HuH-7.5 (cell line): Measurements from ENCODE around the gene MTHFSD.

Experiments used
- DNase-seq: peaks from one replicate; pipeline ENCODE4 v3.0.0; 2011; ENCODE audit warnings: low spot score

The MTHFSD gene

DNA sequence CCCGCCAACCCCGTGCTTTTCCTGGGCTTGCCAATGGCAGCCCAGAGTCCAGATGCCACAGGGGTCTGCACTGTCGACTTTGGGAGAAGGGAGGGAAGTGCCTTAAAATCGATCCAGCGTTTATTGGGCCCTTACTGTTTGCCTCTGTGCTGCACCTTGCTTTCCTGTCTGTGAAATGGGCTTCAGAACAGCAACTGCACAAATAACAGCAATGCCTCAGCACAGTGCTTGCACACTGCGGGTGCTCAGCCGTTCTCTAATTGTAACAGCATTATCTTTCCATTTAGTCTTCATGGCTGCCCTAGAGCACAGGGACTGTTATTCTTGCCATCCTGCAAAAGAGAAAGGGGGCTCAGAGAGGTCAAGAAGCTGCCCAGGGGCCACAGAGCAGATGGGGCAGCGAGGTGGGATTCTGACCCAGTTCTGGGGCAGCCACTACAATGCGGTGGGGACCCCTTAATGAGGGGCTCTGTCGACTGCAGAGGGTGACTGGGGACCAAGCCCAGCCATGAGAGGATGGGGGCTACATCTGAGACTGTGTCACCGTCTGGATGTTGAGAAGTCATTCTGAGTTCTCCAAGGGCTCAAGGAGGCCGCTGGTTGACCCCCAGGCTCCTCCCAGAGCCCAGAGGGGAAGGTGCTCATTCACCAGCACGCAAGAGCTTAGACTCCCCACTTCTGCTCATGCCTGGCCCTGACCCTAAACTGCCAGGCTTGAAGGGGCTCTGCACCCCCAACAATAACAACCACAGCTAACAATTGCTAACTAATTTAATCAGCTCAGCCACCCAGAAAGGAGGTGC, 54.1 kb downstream of the MTHFSD start:
- no peak for DNase-seq

DNA sequence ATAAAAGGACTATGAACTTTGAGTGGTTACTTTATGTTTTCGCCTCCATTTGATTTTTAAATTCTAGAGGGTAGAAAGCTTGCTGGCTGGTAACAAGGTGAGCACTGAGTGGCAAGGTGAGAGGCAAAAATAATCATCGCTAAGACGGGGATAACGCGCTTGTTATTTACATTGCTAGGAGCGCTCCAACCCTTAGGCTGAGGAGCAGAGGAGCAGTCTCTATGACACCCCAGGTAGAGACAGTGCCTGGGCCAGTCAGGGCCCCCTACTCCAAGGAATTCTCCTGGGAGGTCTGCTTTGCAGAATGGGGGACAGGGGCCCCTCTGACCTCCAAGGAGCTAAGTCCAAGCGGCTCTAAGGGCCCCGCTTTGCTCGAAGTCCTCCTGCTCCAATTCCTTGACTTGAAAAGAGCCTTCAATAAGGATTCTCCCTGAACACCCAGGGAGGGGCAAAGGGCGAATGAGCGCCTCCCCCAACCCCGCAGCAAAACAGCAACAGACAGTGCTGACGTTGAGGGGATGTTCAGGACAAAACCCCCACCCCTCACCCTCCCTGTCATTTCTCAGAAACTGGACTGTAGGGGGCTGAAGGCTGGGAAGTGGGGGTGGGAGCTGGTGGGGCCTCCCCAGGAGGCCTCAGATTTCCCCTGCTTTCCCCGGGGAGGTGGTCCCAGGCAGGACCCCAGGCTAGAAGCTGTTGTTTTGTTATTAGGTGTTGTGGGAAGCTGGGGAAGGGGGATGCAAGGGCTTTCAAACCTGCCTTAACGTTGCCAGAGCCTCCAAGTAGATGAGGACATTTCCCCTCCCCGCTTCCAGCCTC, 54.9 kb downstream of the MTHFSD start:
- DNase-seq, result no peak

DNA sequence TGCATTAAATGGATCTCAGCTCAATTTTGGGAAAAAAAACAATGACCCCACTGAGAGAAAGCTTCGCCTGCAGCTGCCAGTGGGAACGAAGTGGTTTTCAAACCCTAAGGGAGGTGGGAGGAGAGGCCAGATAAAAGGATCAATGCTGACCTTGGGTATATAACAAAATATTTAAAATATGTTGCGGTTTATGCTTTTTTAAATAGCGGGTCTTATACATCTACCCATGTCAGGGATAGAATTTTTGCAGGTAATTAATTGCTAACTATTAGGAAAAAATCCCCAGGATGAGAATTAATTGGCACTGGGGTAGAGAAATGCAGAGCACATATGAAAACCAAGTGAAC, 55.6 kb downstream of the MTHFSD start:
- DNase-seq, result no peak

DNA sequence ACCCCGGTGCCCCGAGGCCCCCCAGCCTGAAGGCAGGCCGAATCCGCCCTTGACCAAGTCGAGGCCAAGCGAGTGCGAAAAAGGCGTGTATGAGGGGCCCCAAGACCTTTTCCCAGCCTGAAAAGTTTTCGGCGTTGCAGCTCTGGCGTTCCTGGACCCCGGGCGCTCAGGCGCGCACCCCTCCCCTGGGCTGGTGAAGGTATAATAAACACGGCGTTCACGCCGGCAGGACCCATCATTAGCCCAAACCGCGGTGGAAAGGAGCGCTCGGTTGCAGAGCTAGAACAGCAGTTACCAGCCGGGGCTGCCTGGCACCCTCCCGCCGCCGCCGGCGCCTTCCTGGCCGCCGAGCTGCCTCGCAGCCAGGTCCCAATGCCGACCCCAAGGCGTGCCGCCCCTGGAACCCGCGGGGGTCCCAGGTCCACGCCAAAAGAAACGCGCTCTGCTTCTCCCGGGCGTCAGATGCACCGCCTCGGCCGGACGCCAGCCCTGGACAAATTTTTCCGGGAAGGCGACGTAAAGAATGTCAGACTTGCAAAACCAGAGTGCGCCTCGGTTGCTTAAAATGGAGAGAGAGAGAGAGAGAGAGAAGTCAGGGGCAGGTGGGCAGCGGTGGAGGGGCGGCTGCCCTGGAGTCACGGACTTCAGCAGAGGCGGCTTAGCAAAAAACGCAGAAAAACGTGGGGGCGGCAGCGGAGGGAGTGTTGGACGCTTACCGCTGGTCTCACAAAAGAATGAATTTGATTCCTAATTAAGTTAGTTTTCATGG, 56.2 kb downstream of the MTHFSD start:
- no peak for DNase-seq

DNA sequence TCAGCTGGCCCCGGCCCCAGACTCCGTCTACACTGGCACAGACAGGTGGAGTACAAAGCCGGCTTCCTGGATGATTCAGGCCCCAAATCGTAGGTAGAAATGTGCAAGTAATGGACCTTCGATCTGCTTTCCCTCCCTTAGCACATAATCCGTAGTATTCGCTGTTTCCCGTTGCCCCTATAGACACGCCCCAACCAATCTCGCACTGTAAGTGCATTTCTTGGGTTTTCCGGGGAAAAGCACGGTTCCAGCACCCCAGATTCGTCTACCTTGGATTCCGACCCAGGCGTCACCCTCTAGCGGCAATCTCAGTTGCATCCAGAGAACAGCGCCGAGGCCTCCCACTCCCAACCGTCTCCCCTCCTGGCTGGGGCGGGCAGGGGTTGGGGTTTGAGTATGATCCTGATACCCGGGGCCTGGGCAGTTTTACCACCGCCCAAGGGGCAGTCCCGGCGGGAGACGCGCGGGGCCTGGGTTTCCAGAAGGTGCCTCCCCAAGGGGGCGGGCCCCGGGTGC, 56.8 kb downstream of the MTHFSD start:
- DNase-seq, result no peak

DNA sequence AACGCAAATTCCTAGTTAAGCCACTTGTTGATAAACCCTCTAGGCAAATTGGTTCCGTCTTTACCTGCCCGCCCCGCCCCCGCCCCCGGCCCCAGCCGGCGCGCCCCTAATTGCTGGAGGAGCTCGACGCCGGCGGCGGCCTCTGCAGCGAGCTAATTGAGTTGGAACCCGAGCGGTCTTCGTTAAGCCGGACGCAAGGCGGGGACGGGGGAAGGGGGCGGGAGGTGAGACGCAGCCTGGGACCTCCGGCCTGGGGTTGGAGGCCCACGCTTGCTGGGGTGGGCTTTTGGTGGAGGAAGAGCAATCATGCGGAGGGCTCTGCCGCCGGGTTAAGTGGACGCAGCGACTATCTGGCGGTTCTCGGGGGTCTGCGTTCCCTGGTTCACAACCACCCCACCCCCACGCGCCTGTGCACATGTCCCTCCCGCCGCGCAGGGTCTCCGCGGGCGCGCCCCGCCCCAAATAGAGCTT, 57.4 kb downstream of the MTHFSD start:
- DNase-seq, result no peak

DNA sequence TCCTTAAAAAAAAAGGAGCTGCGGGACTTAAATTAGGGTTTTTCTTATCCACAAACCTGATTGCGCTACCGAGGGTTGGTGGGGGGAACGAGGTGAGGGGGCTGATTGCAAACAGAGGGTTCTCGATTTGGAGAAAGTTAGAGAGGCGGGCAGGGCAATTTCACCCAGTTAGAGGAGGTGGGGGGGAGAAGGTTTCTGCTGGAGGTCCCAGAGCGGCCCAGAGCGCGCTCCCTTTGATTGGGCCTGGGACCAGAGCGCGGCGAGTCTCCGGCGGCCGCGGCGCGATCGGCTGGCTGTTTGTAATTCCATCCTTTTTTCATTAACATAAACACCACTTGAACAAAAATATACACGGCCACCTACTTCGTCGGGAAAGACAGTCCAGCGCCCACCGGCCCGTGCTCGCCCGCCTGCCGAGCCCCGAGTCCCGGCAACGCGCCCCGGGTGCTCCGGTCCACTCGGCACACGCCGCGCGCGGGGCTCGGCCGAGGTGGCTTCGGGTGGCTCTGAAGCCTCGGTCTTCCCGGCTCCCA, 58.0 kb downstream of the MTHFSD start:
- DNase-seq, result no peak

DNA sequence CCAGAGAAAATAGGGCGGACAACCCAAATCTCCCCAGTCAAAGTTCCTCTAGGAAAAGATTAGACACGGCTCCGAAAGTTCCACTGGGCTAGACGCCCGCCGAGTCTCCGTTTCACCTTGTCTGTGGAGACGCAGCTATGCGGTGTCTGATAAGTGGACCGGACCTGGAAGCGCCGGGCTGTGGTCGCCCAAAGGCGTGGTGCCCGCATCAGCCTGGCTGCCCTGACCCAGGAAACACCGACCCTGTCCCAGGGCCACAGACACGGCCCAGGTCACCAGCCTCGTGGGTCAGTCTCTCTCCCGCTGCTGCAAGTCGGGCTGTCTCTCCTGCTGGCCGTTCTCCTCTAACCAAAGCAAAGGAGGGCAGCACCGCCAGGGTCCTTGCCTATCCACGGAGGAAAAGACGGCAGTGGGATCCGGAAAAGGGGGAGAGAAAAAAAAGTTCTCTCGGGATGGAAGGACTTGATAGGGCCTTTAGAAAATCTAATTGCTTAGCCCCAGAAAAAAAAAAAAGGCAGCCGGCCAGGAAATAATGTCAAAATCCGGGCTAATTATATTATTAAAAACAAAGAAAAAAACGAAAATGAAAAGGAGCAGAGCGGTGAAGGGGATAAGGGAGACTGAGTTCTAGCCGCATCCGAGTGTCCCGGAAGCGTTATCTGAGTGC, 58.6 kb downstream of the MTHFSD start:
- no peak for DNase-seq

DNA sequence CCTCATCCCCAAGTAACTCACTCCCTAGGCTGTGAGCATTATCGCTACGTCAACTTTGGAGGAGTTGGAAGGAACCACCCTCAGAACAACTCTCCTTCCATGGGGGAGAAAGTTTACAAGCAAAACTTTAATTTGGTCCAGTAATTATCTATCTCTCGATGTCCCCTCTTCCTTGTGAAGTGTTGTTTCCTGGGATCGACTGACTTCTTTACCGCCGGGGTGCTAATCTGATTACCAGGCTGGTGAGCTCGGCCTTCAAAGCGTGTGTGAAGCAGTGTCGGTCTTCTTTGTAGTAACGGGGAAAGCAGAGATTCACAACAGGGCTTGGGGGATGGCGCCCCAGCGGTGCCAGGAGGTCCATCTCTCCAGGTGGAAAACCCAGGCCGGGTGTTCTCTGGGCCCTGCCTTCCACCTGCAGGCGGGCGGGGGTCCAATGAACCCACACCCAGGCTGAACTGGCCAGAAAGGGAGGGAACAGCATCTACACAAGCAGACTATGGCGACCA, 59.2 kb downstream of the MTHFSD start:
- DNase-seq, result no peak

DNA sequence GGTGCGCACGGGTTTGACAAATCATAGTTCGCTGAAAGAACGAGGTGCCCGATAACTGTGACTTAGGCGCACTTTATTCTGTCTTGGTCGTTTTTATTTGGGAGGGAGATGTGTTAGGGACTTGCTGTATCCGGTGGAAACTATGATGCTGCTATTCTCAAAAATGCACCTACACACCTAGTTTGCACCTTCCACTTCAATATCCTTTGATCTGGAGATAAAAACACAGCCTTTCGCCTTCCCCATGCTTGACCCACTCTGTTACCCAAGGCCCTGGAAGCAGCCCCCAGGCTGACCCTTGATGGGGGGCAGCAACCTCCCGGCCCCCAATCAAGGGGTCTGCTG, 59.7 kb downstream of the MTHFSD start:
- no peak for DNase-seq

DNA sequence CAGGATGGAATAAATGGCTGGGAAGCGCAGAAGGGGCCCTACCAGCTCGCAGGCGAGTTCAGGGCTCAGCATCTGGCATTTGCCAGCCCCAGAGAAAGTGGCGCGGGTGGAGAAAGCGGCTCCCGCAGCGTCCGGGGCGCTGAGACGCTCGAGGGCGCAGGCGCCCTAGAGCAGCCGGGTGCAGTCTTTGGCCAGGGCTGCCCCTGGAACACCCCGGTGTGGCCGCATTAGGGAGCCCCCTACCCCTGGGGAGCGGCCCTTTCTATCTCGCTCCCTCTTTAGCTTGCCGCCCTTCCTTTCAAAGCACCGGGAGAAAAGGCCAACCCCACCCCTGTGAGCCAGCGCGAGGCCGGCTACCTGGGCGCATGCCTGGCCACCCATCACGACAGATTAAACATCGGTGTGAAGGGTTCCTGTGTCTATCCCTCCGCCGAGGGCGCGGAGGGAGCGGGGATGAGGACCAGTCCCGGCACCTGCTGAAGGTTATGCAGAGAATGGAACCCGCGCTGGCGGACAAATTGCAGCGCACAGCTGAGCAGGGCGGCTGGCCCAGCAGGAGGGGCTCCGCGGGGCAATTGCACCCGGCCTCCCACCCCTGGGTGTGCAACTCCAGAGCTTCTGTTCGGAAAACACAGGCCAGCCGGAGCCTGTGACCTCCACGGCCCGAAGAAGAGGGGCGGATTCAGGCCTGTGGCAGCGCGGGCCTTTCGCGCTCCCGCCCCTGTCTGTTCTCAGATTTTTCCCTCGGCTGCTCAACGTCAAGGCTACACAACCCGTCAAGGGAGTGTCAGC, 60.3 kb downstream of the MTHFSD start:
- no peak for DNase-seq

DNA sequence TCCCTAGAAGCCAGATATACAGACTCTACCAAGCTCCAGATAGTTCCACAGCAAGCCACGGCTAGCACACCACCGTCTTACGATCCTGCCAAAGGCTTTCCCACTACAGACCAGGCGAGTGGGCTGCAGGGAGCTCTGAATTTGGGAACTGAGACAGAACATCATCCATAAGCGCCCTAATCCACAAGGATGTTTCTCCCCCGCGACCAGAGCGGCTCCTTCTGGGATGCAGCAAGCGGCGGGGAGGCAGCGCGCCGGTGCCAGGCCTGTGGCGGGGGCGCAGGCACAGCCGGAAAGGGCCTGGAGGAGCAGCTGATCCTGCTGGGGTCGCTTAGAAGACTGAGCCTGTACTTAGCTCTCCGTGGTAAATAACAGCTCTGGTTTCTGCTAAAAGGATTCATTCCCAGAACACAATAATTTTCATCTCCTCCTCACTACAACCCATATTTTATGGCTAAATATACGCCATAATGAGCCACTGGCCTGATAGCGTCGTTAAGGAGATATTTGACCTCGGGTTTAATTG, 60.9 kb downstream of the MTHFSD start:
- DNase-seq, result no peak

DNA sequence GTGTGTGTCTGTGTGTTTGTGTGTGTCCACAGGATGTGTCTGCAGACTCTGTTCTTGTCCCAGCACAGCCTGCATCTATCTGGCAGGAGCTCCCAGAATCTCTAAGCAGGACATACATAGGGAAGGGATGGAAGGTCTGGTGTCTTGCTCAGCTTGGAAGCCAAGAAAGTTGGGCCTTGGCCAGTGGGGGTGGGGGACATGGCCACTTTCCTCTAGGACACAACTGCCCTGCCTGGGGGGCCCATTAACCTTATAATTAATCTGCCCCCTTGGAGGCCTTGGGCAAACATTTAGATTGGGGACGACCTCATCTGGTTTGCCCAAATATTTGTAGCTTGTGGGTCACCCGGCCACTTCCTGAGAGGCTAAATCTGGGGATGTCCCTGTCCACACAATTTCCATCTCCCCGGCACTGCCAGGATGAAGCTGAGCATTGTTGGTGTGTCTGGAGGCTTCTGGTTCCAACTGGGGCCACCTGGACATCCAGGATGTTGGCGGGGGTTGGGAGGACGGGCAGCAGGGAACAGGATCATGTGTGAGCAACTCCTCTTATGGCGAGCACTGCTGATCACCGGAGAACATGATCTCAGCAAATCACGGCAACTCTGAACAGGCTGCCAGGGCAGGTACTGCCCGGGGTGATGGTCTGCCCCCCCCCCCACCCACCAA, 61.9 kb downstream of the MTHFSD start:
- no peak for DNase-seq

DNA sequence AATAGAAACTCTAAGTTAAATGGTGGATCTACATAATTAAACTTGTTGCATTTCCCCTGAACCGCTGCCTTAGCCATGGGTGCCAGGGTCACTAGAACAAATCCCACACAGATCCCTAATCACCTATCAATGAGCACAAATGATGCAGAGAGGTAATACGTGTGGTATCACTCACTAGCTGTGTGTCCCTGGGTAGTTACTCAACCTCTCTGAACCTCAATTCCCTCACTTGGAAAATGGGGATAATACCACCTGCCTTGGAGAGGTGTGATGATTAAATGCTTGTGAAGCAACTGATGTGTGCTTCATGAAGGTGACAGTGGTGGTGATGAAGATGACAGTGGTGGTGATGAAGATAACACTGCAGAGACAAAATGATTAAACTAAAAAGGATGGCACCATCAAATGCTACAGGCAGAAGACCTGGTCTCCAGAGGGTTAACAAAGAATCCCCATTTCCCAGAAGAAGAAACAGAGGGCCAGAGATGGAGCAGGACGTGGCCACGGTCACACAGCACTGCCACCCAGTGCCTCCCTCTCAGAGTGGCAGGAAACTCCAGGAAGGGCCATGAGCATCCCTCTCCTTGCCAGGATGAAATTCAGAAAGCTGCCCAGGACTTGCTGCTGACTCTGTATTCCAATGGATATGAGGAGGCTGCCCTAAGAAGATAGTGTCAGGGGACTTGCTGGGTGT, 62.6 kb downstream of the MTHFSD start:
- DNase-seq, result no peak

DNA sequence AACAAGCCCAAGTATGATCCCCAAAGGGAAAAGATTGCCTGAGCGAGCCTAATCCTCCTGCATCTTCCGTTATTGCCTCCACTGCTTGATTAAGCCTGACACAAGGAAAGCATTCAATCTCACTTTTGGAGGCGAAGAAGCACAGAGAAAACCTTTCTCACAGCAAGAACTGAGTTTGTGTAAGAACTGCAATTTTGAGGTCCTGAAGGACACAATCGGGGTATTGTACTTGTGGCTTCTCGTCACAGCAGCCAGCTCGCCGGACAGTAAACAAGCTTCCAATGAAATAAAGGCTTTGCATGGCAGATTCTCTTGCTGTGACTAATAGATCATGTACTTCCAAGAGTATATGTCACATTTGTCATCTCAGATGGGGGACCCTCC, 63.4 kb downstream of the MTHFSD start:
- DNase-seq, result no peak

DNA sequence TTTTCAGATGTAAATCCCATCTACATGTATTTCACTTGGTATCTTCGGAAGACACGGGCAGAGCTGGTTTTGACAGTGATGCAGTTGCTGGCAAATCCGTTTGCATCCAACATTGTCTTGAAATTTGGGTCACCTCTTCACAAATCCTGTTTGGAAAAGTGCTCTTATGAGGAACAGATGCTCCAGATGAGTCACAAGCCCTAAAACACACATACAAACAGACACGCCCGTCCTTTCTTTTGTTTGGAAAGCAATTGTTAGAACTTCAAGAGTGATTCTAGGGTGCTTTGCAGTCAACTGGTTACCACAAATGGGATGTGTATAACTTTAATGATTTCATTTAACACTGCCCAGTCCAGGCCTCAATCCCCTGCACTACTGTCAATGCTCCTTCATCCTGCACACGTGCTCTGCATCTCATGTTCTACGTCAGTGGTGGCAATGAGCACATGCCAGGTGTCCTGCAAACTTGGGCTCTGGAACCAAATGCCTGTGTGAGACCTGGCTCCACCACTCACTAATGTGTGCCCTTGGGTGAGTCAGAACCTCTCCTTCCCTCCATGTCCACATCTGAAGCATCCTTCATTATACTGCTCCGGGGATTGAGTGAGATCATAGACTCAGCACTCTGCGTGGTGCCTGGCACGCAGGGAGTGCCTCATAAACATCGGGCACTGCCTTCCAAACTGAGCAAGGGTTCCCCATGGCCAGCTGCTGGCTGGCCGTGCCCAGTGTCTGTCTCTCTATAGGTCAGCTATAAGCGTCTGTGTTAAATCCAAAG, 64.0 kb downstream of the MTHFSD start:
- no peak for DNase-seq

DNA sequence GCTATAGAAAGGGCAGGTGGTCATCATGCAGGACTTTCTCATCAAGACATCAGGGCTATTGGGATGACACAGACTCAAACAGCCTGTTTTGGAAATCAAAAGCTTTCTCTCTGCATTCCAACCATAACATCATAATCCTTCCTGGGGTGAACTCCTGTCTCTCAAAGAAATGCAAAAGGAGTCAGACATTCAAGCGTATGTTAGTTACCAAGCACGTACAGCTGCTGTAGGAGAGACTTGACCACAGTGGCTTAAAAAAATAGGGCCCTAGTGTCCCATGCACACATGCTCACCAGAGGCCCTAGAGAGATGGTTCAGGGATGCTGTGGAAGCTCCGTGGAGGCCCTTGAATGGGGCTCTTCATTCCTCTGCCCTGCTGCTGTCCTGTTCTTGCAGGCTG, 69.3 kb downstream of the MTHFSD start:
- DNase-seq, result no peak

DNA sequence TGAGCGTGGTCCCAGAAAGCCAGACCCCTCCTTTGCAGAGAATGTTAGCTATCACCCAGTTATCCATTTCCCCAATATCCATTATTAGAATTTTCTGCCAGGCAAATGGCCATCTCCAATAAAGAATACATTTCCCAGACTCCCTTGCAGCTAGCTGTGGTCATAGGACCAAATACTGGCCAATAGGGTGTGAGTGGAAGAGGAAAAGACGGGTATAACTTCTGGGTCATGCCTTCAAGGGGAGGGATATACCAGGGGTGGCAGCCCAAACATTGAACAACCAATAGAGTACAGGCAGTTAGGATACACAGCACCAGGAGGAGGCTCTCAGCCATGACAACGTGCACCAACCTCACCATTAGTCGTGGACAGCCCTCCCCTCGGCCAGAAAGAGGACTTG, 70.8 kb downstream of the MTHFSD start:
- no peak for DNase-seq

DNA sequence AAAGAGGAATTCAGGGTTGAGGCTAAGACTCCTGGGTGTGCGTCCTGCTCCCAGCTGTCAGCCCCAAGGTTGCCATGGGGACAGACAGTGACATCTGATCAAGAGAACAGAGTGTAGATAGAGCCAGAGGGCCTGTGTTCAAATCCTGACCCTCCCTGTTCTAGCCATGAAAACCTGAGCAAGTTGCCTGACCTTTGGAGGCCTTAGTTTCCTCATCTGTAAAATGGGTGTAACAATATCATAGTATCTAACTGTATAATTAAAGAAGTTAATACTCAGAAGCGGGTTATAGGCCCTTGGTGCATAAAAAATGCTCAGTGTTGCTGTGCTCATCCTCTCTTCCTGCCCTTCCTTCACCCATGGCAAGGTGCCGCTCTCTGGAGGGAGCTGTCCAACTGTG, 73.4 kb downstream of the MTHFSD start:
- no peak for DNase-seq
